SK-N-SH treated with all-trans-retinoic acid at 6 μM for 48 hours (cell line): Measurements from ENCODE around the gene FRMD4A.
"Not testable (repeated sequence)": the region's sequence is repeated elsewhere in the genome, so short reads cannot be mapped to it uniquely, and the experiment has no call there.

Experiments
- ATAC-seq: fragments of 200-7000 bp; cut with Tn5 transposase; 3 replicates; pipeline ENCODE4 v1.9.1; 2020; ENCODE audit warnings: mild to moderate bottlenecking, moderate library complexity
- ARNTL ChIP-seq: fragments of 450-650 bp; formaldehyde crosslinking; IDR thresholded peaks from 2 replicates; pipeline ENCODE4 v1.5.0; 2020; ENCODE audit warnings: low read depth, mild to moderate bottlenecking, moderate library complexity, borderline replicate concordance
- ESRRG ChIP-seq: fragments of 250-450 bp; sonication (Bioruptor Pico); IDR thresholded peaks from 2 replicates; pipeline ENCODE4 v1.6.1; 2021; ENCODE audit warnings: mild to moderate bottlenecking
- GLIS3 ChIP-seq: fragments of 250-450 bp; sonication (Bioruptor Pico); IDR thresholded peaks from 2 replicates; pipeline ENCODE4 v1.5.0; 2020; ENCODE audit warnings: mild to moderate bottlenecking, moderate library complexity
- ISL1 ChIP-seq: fragments of 250-450 bp; sonication (Bioruptor Pico); IDR thresholded peaks from 2 replicates; pipeline ENCODE4 v2.1.2; 2022; ENCODE audit warnings: mild to moderate bottlenecking, moderate library complexity
- OSR1 ChIP-seq: fragments of 250-450 bp; sonication (Bioruptor Pico); IDR thresholded peaks from 2 replicates; pipeline ENCODE4 v1.8.0; 2022; ENCODE audit warnings: moderate library complexity, mild to moderate bottlenecking, inconsistent platforms
- POU6F1 ChIP-seq: fragments of 250-450 bp; sonication (Bioruptor Pico); IDR thresholded peaks from 2 replicates; pipeline ENCODE4 v1.8.0; 2021; ENCODE audit warnings: low read depth, mild to moderate bottlenecking, moderate library complexity, borderline replicate concordance
- PPARA ChIP-seq: fragments of 250-450 bp; sonication (Bioruptor Pico); IDR thresholded peaks from 2 replicates; pipeline ENCODE4 v1.5.0; 2020; ENCODE audit warnings: mild to moderate bottlenecking, borderline replicate concordance
- RARB ChIP-seq: fragments of 250-450 bp; sonication (Bioruptor Pico); IDR thresholded peaks from 2 replicates; pipeline ENCODE4 v1.8.0; 2021; ENCODE audit warnings: mild to moderate bottlenecking, moderate library complexity
- SNAI2 ChIP-seq: fragments of 250-450 bp; sonication (Bioruptor Pico); IDR thresholded peaks from 2 replicates; pipeline ENCODE4 v1.5.0; 2020; ENCODE audit warnings: mild to moderate bottlenecking, moderate library complexity
- TOX ChIP-seq: fragments of 250-450 bp; sonication (Bioruptor Pico); IDR thresholded peaks from 2 replicates; pipeline ENCODE4 v1.8.0; 2021; ENCODE audit warnings: mild to moderate bottlenecking, moderate library complexity, borderline replicate concordance
- ZC3H10 ChIP-seq: fragments of 250-450 bp; sonication (Bioruptor Pico); IDR thresholded peaks from 2 replicates; pipeline ENCODE4 v1.5.1; 2021; ENCODE audit warnings: mild to moderate bottlenecking, moderate library complexity
- ZFP30 ChIP-seq: fragments of 450-650 bp; formaldehyde crosslinking; IDR thresholded peaks from 2 replicates; pipeline ENCODE4 v1.5.0; 2022; ENCODE audit warnings: mild to moderate bottlenecking, moderate library complexity
- ZNF565 ChIP-seq: fragments of 450-650 bp; formaldehyde crosslinking; conservative IDR thresholded peaks from 2 replicates; pipeline ENCODE4 v1.5.0; 2020; ENCODE audit warnings: low read depth, mild to moderate bottlenecking, moderate library complexity
- ZNF70 ChIP-seq: fragments of 450-650 bp; formaldehyde crosslinking; IDR thresholded peaks from 2 replicates; pipeline ENCODE4 v1.5.0; 2020; ENCODE audit warnings: mild to moderate bottlenecking, moderate library complexity
- ZNF8 ChIP-seq: fragments of 450-650 bp; formaldehyde crosslinking; IDR thresholded peaks from 2 replicates; pipeline ENCODE4 v1.5.0; 2020; ENCODE audit warnings: mild to moderate bottlenecking, moderate library complexity
- TF ChIP-seq, protein P1 (sequence below): fragments of 250-450 bp; sonication (Bioruptor Pico); IDR thresholded peaks from 2 replicates; pipeline ENCODE4 v1.5.1; 2021; ENCODE audit warnings: mild to moderate bottlenecking, moderate library complexity
- TF ChIP-seq, protein P2 (sequence below): fragments of 250-450 bp; sonication (Bioruptor Pico); IDR thresholded peaks from 2 replicates; pipeline ENCODE4 v1.5.0; 2020; ENCODE audit warnings: mild to moderate bottlenecking, moderate library complexity
- TF ChIP-seq, protein P3 (sequence below): fragments of 250-450 bp; sonication (Bioruptor Pico); IDR thresholded peaks from 2 replicates; pipeline ENCODE4 v1.8.0; 2020; ENCODE audit warnings: mild to moderate bottlenecking, moderate library complexity, borderline replicate concordance
- TF ChIP-seq, protein P4 (sequence below): fragments of 250-450 bp; sonication (Bioruptor Pico); IDR thresholded peaks from 2 replicates; pipeline ENCODE4 v1.5.1; 2020; ENCODE audit warnings: low read depth, mild to moderate bottlenecking, moderate library complexity

FRMD4A gene

GRCh38 chr10:14220026-14220425 lies 110.7 kb downstream of the FRMD4A start:
- ATAC-seq: no peak
- TF ChIP-seq, protein P1, sequence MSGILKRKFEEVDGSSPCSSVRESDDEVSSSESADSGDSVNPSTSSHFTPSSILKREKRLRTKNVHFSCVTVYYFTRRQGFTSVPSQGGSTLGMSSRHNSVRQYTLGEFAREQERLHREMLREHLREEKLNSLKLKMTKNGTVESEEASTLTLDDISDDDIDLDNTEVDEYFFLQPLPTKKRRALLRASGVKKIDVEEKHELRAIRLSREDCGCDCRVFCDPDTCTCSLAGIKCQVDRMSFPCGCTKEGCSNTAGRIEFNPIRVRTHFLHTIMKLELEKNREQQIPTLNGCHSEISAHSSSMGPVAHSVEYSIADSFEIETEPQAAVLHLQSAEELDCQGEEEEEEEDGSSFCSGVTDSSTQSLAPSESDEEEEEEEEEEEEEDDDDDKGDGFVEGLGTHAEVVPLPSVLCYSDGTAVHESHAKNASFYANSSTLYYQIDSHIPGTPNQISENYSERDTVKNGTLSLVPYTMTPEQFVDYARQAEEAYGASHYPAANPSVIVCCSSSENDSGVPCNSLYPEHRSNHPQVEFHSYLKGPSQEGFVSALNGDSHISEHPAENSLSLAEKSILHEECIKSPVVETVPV: no peak
- TF ChIP-seq RARB (CRISPR knock-in tag): no peak

- ATAC-seq: no peak
- TF ChIP-seq GLIS3 (CRISPR knock-in tag) (no peak), ZNF565 (CRISPR knock-in tag) (no peak), ZFP30 (no peak), SNAI2 (CRISPR knock-in tag) (no peak), PPARA (CRISPR knock-in tag) (no peak), ARNTL (CRISPR knock-in tag) (no peak), ZNF70 (CRISPR knock-in tag) (no peak), ESRRG (CRISPR knock-in tag) (no peak), ZNF8 (CRISPR knock-in tag) (no peak)
- TF ChIP-seq, protein P1: no peak
- TF ChIP-seq, protein P2, sequence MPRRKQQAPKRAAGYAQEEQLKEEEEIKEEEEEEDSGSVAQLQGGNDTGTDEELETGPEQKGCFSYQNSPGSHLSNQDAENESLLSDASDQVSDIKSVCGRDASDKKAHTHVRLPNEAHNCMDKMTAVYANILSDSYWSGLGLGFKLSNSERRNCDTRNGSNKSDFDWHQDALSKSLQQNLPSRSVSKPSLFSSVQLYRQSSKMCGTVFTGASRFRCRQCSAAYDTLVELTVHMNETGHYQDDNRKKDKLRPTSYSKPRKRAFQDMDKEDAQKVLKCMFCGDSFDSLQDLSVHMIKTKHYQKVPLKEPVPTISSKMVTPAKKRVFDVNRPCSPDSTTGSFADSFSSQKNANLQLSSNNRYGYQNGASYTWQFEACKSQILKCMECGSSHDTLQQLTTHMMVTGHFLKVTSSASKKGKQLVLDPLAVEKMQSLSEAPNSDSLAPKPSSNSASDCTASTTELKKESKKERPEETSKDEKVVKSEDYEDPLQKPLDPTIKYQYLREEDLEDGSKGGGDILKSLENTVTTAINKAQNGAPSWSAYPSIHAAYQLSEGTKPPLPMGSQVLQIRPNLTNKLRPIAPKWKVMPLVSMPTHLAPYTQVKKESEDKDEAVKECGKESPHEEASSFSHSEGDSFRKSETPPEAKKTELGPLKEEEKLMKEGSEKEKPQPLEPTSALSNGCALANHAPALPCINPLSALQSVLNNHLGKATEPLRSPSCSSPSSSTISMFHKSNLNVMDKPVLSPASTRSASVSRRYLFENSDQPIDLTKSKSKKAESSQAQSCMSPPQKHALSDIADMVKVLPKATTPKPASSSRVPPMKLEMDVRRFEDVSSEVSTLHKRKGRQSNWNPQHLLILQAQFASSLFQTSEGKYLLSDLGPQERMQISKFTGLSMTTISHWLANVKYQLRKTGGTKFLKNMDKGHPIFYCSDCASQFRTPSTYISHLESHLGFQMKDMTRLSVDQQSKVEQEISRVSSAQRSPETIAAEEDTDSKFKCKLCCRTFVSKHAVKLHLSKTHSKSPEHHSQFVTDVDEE (CRISPR knock-in tag): no peak
- TF ChIP-seq, protein P3, sequence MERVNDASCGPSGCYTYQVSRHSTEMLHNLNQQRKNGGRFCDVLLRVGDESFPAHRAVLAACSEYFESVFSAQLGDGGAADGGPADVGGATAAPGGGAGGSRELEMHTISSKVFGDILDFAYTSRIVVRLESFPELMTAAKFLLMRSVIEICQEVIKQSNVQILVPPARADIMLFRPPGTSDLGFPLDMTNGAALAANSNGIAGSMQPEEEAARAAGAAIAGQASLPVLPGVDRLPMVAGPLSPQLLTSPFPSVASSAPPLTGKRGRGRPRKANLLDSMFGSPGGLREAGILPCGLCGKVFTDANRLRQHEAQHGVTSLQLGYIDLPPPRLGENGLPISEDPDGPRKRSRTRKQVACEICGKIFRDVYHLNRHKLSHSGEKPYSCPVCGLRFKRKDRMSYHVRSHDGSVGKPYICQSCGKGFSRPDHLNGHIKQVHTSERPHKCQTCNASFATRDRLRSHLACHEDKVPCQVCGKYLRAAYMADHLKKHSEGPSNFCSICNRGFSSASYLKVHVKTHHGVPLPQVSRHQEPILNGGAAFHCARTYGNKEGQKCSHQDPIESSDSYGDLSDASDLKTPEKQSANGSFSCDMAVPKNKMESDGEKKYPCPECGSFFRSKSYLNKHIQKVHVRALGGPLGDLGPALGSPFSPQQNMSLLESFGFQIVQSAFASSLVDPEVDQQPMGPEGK (CRISPR knock-in tag): no peak
Measured at GRCh38 chr10:14219411-14219810, 111.3 kb downstream of the FRMD4A start.

DNA sequence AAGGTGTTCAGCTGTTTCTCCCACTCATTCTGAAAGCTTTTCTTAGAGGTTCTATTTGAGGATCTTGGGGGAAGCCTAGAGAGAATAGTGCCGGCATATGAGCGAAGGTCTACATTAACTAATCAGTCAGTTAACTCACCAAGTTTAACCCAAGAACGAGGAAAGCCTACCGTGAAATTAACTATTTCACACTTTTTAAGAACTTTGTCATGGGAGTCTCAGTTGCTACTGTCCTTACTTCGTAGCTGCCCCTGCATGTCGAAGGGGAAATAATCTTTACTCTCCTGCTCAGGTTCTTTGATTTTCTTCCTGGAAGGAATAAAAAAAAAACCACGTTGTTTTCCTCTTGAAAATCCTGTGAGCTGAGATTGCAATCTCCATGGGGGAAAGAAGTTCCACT lies 115.1 kb downstream of the FRMD4A start:
- TF ChIP-seq, protein P4, sequence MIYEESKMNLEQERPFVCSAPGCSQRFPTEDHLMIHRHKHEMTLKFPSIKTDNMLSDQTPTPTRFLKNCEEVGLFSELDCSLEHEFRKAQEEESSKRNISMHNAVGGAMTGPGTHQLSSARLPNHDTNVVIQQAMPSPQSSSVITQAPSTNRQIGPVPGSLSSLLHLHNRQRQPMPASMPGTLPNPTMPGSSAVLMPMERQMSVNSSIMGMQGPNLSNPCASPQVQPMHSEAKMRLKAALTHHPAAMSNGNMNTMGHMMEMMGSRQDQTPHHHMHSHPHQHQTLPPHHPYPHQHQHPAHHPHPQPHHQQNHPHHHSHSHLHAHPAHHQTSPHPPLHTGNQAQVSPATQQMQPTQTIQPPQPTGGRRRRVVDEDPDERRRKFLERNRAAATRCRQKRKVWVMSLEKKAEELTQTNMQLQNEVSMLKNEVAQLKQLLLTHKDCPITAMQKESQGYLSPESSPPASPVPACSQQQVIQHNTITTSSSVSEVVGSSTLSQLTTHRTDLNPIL (CRISPR knock-in tag): no peak
- no peak for TF ChIP-seq POU6F1 (CRISPR knock-in tag)
- TF ChIP-seq ZNF8 (CRISPR knock-in tag): no peak
- no peak for TF ChIP-seq ESRRG (CRISPR knock-in tag)
- no peak for TF ChIP-seq TOX (CRISPR knock-in tag)
- no peak for TF ChIP-seq ZFP30
- TF ChIP-seq SNAI2 (CRISPR knock-in tag): no peak
- no peak for TF ChIP-seq OSR1 (CRISPR knock-in tag)
- no peak for TF ChIP-seq ISL1 (CRISPR knock-in tag)
- TF ChIP-seq RARB (CRISPR knock-in tag): no peak
- no peak for TF ChIP-seq PPARA (CRISPR knock-in tag)
- TF ChIP-seq ARNTL (CRISPR knock-in tag): no peak
- TF ChIP-seq, protein P3 (CRISPR knock-in tag): no peak
- no peak for TF ChIP-seq ZC3H10
- TF ChIP-seq, protein P2 (CRISPR knock-in tag): no peak
- ATAC-seq: no peak

DNA sequence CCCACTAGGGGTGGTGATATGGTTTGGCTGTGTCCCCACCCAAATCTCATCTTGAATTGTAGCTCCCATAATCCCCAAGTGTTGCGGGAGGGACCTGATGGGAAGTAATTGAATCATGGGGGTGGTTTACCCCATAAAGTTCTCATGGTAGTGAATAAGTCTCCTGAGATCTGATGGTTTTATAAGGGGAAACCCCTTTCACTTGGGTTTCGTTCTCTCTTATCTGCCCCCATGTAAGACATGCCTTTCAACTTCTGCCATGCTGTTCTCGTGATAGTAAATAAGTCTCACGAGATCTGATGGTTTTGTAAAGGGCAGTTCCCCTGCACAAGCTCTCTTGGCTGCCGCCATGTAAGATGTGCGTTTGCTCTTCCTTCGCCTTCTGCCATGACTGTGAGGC lies 117.0 kb downstream of the FRMD4A start:
- not testable (repeated sequence) for ATAC-seq
